Renal pelvis (tissue), 4 donors: ENCODE results near the gene TLR5. TPM values are rescaled to one million over a fixed set of nuclear protein-coding genes. Genes with fewer than 3 reads are reported as not detected.

Source experiments
- DNase-seq: peaks from one replicate; pipeline ENCODE4 v3.0.0-alpha.2; 2013
- polyA plus RNA-seq, 3 donors: library from polyadenylated mRNA; unstranded; fragments of 120-200 nt; gene quantifications; one replicate each; pipeline ENCODE4 v1.2.1, GENCODE V29; 2013; ENCODE audit not compliant: insufficient read length in 3 of 3

Gene TLR5
- polyA plus RNA-seq, 3 donors = 5.4 to 7.1 (median 5.9) TPM

DNA sequence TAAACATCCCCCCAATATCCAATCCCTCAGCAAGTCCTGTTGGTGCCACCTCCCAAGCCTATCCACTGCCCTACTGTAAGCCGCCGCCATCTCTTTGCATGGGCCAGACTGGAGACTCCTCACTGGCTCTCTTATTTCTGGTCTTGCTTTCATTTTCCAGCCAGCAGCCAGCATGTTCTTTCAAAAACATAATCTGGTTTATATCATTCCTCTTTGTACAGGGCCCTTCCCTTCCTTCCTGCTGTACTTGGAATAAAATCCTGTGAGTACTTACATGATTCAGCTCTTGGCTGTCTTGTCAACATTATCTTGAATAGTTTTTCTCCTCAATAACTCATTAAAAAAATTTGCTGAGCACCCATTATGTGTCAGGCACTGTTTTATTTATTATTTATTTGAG lies 28.2 kb downstream of the TLR5 start:
- DNase-seq = no peak

DNA sequence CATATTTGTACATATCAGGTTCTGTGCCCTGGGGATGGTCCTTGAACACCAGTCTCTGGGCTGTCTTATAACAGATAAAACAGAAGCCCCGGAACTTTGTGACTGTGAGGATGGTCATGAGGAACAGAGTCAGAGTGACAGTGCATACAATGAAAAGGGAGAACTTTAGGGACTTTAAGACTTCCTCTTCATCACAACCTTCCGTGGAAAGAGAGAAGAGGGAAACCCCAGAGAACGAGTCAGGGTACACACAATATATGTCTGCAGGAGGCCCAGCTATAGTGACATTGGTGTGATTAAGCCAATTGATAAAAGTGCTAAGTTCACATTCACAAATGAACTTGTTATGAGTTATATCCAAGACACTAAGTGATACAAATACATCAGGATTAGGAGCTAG lies 32.1 kb downstream of the TLR5 start:
- no peak for DNase-seq

DNA sequence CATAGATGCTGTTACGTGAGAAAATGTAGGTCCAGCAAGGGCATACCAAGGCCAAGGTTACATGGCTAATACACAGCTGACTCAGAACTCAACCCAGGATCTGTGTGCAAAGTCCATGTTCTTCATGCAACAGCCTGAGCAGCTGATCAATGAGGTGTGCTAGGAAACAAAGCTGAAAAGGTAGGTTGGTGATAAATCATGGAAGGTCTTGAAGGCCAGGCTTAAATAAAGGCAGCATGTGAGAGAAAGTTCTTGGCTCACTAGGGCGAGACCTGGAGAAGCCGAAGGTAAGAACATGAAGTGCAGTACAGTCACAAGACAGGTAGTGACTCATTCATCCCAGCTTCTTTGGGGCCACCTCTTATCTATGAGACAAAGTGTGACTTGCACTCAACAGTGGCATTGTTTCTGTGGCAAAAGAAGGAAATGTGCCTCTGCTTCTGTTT lies 33.4 kb downstream of the TLR5 start:
- no peak for DNase-seq

DNA sequence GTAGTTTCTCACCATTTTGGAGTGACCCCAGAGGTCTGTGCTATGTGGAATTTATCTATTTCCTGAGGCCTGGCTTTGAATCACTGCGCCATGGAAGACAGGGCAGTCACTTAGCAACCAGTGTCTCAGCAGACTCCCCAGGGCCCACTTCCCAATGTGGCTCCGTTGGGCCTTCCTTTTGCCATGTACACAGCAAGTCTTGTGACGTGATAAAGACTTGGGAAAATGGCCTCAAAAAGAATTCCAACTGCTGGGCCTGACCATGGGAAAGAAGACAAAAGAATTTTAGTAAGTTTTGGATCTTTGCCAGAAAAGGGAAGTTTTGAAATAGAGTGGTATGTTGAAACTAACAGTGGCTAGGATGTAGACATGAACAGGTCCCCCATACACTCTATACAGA lies 36.2 kb downstream of the TLR5 start:
- no peak for DNase-seq

DNA sequence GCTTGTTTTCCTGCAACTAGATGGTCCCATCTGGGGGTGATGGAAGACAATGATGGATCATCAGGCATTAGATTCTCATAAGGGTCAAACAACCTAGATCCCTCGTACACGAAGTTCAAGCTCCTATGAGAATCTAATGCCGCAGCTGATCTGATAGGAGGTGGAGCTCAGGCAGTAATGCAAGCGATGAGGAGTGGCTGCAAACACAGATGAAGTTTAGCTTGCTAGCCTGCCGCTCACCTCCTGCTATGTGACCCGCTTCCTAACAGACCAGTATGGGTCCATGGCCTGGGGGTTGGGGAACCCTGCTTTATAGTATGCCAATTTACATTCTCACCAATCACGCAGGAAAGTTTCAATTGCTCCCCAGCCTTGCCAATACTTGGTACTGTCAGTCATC lies 37.5 kb downstream of the TLR5 start:
- DNase-seq = no peak

DNA sequence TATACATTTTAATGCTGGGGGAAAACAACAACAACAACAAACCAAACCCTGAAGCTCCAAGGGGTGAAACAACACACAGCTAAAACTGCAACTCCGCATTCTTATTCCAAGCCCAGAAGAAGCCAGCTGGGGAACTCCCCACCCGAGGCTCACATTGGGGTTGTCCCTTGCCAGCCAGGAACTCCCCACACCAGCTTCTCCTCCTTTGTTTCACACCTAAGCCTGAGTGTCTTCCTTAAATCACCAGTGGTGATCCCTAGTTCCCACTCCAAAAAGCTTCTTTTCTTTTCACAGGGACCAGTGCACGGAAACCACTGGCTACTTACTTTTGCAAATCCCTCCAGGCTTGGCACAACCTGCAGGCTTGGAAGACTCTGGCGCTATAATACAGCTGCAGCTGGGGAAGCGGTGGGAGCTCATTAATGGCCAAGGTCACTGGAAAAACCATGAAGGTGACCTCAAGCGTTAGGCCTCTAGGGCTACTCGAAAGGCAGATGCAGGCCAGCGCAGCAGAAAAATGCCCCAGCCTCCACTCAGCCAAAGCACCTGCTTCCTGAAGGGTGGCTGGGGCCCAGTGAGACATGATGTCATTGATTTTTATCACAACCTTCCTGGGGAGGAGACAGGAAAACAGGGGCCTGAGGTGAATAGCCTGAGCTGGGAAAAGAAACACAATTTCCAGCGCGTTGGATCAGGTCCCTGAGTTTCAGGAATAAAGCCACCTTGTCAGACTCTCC lies 40.1 kb downstream of the TLR5 start:
- no peak for DNase-seq

DNA sequence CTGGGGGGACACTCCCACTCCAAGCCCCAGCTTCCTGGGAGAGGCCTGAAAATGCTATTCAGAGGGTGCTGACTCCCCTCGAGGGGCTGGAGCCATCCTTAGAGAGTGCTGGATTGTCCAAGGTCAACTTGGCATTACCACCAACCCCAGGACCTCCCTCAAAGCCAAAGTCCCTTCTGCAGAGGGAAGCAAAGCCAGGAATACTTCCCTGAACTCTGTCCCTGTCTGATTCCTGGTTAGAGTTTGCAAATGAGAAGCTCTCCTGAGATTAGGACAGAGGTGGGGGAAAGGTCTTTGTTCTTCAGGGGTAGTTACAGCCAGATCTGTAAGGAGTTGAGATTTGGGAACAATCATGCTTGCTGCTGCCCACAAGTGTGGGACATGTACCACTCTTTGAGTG lies 45.3 kb downstream of the TLR5 start:
- no peak for DNase-seq

DNA sequence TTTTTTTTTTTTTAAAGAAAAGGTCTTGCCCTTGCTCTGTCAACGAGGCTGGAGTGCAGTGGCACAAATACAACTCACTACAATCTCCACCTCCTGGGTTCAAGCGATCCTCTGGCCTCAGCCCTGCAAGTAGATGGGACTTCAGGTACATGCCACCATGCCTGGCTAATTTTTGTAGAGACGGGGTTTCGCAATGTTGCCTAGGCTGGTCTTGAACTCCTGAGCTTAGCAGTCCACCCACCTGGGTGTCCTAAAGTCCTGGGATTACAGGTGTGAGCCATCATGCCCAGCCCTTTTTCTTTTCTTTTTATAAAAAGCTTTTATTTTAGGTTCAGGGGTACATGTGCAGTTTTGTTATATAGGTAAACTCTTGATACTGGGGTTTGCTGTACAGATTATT lies 47.2 kb downstream of the TLR5 start:
- no peak for DNase-seq

DNA sequence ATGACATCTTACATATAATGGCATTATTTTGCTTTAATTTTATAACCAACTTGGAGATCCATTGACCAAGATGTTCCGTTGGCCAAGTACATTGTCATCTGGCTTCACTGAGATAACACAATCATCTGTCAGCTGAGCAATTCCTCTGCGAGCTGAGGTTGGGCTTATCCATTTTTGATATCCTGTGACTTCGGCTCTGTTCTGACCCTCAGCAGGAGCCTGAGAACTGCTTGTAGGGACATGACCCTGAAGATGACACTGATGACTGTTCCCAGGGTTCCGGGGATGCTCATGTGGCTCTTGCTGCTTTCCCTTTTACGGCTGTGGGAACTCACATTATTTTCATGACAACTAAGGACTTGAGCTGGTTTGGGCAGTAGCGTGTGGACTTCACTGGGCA lies 51.2 kb downstream of the TLR5 start:
- DNase-seq = no peak

DNA sequence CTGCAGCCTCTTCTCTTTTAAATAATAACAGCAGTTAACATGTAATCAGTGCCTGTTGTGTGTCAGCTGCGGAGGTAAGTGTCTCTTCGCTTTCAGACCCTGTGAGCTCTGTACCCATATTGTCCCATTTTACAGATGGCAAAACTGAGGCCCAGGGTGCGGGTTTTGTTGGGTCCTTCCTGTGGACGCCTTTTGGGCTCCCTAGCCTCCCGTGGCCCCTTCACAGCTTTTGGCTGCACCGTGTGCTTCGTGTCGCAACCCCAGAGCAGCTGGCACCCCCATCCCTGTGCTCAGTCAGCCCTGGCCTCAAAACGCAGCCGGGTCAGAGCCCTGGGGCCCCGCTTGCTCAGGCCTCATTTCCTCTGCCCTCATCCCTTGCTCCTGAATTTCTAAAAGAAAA lies 53.8 kb downstream of the TLR5 start:
- no peak for DNase-seq

DNA sequence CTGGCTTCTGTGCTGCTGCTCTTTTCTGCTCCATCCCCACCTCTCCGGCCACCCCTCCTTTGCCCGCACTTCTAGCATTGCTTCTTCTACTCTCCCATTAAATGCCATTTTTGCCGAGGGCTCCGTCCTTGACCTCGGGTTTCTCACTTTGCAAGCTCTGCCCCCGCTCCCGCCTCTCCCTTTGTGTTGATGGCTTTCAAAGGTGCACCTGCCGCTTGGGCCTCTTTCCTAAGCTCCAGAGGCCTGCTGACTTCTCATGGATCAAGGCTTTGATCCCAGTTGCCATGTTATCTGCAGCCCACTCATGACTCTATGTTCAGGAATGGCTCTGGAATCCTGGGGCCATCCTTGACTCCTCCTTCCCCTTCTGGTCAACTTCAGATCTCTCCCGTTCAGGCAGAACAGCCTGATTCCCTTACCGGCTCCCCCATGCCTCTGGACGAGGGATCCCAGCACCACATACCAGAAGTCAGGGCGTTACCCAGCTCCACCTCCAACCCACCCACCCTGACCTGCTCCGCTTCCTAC lies 54.3 kb downstream of the TLR5 start:
- no peak for DNase-seq

DNA sequence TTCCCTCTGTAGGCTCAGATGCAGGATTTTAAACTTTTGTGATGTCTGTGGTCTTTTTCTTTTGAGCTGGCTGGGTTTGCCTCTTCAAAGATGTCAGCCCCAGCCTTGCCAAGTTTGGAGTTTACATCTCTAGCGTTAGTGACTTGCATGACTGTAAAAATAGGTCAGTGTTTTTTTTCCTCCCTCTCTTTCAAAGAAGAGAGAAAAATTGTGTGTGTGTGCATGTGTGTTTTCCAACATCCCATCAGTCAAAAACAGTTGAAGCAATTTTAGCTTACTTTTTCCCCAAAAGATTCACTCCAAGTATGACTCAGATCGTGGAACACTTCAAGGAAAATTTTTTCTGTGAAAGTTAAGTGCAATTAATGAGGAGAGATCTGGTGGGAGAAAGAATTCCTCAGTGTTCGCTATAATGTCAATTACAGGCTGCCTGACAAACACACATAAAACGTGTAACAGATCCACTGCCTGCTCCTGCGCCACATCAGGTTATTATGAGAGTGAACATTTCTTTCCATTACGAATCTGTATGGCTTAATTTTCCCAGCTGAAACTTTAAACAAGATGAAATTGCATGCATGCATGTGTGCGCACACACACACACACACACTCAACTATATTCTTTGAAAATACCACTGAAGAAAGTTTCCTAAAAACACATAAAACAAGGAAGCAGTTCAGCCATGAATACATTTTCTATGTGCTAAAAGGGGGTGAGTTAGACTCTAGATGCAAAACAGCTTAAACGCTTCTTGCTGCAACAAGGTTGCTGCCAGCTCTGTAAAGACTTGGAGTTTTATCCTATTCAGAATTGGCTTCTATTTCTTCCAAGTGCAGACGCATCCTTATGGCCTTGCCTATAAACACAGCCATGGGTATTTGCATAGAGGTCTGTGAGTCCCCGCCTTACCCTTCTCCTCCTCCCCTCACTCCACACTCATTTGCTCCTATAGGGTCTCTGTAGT lies 55.5 kb downstream of the TLR5 start:
- no peak for DNase-seq

DNA sequence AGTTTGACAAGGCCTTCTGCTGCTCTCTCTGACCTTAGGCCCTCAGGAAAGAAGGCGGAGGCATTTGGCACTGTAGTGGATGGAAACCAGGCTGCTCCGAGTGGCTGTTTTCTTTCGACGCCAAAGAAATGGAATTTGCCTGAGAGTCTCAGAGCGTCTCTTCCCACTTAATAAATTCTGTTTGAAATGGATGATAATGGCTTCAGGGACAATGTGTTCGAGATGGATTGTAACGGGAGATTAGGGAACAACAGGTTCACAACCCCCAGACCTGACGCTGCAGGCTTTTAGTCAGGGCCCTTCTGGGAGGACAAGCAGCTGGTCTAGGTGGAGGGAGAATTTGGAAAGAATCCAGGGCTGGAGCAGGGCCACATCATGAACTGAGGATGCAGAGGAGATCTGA lies 58.6 kb downstream of the TLR5 start:
- no peak for DNase-seq

DNA sequence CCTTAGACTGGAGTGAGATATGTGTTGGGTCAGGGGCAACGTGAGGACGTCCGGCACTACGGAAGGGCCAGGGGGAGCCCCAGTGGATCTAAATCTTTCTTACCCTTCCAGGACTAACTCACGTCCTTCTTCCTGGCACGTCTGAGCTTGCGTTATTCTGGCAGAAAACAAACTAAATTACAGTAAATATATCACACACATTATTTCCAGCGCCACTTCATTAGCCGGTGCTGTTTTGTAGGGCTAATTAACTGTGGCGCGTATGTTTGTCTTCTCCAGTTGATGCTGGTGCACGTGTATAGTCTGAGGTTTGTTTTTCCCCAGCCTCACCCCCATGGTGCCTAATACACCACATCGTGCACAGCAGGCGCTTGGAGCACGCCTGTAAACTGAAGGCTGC lies 59.2 kb downstream of the TLR5 start:
- DNase-seq = no peak

DNA sequence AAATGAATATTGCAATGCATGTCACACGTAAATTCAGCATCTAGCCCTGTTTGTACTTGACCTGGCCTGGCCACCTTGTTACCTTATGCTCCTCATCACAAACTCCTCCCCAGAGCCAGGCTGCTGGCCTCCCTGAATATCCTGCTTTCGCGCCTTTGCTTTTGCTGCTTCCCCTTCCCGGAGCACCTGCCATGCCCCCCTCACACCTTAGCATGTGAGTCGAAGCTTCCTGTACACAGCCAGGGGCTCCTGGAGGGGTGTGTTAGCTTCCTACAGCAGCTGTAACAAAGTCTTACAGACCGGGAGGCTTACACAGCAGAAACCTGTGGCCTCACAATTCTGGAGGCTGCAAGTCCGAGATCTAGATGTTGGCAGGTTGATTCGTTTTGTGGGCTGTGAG lies 60.1 kb downstream of the TLR5 start:
- DNase-seq = no peak

DNA sequence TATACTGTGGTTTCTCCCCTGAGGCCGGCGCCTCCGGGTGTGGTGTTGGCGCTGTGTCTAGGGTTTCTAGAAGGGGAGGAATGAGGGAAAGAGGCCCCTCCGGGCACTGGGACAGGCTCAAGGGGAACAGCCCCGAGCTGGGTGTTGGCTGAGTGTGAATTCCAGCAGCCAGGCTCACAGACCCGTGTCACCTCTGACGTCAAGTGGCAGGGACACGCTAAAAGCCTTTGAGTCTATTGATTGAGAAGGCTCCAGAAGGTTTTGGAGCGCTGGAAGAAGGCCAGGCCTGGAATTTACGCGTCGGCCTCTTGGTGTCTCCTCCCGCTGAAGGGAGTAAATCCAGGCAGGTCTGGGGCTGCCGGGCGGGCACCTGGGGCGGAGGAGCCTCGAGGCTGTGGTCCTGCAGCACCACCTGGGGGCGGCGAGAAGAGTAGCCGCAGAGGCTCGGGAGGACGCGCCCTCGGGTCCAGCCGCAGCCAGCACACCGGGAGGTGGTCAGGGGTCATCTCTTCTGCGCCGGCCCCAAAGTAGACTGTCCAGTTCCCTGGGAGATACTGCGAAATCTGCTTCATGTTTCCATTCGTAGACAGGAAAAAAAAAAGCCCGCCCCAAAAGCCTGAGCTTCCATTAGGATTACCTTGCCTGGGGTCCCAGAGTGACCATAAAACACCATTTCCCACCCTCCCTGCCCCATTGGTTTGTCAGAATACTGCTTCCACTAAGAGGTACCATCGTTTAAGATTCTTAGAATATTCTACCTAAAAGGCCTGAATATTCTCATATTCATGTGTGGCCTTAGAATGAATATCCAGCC lies 61.7 kb downstream of the TLR5 start:
- DNase-seq = peak; percentile 88

DNA sequence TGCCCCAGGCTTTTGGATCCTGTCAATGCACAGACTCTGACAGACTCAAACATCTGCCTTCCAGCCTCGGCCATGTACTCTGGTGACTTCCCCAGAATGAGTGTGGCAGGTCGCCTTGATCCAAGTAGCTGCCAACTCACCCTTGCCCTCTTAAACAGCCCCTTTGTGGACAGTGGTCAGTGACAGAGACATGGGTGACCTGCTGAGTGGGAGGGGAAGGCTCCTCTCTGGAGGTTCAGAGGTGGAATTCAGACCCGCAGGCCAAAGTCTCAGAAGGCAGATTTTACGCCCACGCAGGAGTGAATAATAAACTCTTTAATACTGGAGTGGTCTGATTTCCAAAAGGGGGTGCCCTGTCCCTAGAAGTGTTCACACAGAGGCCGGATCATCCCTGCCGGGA lies 63.5 kb downstream of the TLR5 start:
- DNase-seq = no peak

DNA sequence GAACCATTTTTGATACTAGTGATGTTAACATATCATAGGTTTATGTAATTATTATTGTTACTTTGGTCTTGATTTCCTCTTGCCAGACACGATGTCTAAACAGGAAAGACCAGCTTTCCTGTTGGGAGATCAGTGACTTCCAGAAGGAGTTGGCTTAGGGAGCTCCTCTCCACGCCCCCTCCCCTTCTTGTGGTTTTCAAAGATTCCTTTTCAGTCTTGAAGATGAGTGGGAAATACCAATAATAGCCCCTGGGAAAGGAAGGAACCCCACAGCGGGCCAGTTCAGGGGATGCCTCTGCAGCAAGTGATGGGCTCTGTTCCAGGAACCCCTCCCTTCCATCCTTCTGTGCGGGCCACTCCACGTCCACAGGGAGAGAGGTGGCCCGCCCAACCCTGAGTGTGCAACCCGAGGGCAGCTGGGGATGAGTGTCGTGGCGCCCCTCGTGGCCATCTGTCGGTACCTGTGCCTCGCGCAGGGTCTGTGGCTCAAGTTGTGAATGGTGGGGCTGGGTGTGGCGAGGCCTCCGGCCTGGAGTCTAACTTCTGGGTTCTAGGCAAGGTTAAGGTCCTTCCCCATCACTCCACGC lies 65.7 kb downstream of the TLR5 start:
- no peak for DNase-seq

DNA sequence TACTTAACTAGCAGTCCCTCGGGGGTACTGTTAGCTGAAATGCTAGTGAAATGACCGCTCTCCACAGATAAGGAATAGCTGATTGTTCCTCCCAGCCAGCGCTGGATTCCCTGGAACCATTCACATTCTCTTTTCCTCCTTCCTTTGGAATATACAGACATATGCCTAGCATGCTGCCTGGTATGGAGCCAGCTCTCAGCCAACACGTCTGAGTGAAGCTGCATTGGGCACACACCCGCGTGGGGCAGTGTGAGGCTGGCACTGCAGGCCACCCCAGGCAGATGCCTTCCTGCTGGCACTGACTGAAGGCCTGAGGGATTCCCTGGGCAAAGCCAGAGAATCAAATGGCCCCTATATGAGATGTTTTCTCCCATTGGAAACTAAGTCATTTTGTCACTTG lies 66.7 kb downstream of the TLR5 start:
- no peak for DNase-seq

DNA sequence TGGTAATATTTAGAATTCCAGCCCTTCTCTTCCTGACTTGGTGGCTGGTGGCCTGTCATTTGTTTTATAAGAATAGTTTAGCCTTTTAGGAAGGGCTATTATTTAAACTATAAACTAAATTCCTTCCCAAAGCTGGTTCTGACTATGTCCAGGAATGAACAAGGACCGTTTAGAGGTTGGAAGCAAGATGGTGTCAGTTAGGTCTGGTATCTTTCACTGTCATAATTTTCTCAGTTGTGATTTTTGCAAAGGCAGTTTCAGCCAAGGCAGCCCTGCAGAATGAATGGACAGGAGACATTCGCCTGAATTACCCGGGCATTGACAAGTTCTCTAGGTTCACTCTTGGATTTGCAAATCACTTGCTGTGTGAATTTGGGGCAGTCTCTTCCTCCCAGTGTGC lies 67.2 kb downstream of the TLR5 start:
- DNase-seq = no peak

DNA sequence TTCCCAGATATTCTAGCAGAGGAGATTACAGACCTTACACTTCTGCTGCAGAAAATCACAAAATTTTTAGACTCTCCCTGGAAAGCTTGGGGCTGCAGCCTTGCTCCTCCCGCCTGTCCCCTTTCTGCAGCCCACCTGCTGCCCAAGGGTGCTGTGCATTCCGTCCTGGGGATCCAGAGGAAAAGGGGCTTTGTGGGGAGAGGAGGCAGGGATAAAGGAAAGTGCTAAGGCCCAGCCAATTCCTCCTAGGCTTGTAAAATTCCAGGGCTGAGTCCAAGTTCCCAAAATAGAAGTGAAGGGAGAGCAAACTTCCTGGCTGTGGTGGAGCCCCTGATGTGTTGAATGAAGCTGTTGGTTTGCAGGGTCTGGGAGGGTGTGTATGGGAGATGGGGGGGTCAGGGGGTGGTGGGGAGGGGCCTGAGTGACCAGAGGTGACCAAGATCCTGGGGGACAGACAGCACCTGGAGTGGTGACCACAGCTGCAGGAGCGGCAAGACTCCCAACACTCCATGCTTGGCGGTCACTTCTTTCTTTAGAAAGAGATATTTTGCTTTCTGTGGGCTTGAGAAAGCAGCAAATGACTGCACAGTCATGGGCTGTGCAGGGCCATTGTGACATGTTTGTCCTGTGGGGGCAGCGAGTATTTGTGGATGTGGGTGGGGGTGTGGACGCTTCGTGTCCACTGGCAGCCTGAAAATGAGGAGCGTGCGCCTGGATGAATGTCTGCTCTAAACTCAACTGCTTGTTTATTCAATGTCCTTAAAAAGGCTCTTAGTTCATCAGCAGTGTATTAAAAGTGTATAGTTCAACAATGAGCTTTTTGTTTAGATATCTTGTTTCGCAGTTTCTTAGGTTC lies 68.4 kb downstream of the TLR5 start:
- DNase-seq = no peak
